SH-SY5Y (cell line): ENCODE measurements around the gene SFXN4.

Source experiments
- GATA2 ChIP-seq: IDR thresholded peaks from 2 replicates; pipeline ENCODE4 v1.6.1; 2011; ENCODE audit warnings: mild to moderate bottlenecking, low read depth, low read length
- GATA3 ChIP-seq: IDR thresholded peaks from 2 replicates; pipeline ENCODE4 v1.6.1; 2011; ENCODE audit warnings: low read depth, mild to moderate bottlenecking, low read length, moderate library complexity

Gene SFXN4

GRCh38 chr10:119165171-119166117, at the start of gene SFXN4:
Gene SFXN4 (minus strand): TSS chr10:119165714. CDS start chr10:119165647, 67 bp downstream.
- TF ChIP-seq GATA3 (no peak), GATA2 (no peak)

GRCh38 chr10:119211625-119212441, 46.3 kb upstream of the SFXN4 start:
- TF ChIP-seq GATA3 (peak; percentile 51), GATA2 (peak; percentile 52)

- no peak for TF ChIP-seq GATA2
- no peak for TF ChIP-seq GATA3
Observed at GRCh38 chr10:119211176-119211575, 45.7 kb upstream of the SFXN4 start.

GRCh38 chr10:119210633-119211032, 45.1 kb upstream of the SFXN4 start:
- TF ChIP-seq GATA3 = peak; percentile 43; the same call in 1 of the 2 replicates
- TF ChIP-seq GATA2 = no peak

DNA sequence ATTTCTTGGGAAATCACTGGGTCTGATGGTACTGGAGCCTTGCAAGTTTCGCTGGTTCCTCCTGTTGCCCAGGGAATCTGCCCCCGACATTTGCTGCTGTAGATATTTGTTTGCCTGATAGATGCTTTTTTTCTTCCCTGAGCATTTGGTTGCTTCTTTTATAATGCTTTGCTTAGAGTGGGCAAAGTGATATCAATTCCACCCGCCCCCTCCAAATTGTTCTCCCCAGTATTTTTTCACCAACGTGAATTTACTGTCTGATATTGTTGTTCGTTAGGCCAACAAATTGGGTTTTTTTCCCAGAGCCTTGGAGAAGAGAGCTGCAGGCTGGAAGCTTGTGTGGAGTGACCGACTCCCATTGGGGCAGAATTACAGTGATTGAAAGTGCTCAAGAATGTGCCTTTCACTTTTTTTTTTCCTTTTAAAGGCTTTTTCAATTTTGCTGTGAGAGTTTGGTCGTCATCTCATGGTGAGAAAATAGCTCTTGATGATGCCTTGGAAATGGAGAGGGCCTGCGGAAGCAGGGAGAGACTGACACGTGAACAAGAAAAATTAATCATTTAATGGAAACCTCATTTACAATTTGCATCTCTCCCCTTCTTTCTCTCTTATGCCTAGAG, 44.3 kb upstream of the SFXN4 start:
- no peak for TF ChIP-seq GATA2

GRCh38 chr10:119209035-119209735, 43.7 kb upstream of the SFXN4 start:
- TF ChIP-seq GATA2 (no peak), GATA3 (no peak)

DNA sequence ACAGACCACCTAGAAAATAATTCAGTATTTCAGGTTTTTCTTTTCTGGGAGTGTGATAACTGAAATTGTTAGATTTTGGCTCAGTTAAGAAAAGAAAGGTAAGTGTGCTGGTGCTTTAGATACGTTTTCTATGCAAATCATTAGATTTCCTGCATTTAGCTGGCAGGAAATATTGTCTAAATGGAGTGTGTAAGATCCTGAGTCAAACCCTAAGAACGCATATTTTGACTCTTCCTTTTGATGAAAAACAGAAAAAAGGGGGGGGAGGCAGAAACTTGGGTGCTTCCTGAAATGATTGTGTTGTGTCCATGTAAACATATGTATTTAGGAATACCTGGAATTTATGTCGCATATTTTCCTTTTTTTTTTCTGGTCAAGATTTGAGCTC, 43.0 kb upstream of the SFXN4 start:
- TF ChIP-seq GATA3 = no peak
- no peak for TF ChIP-seq GATA2

DNA sequence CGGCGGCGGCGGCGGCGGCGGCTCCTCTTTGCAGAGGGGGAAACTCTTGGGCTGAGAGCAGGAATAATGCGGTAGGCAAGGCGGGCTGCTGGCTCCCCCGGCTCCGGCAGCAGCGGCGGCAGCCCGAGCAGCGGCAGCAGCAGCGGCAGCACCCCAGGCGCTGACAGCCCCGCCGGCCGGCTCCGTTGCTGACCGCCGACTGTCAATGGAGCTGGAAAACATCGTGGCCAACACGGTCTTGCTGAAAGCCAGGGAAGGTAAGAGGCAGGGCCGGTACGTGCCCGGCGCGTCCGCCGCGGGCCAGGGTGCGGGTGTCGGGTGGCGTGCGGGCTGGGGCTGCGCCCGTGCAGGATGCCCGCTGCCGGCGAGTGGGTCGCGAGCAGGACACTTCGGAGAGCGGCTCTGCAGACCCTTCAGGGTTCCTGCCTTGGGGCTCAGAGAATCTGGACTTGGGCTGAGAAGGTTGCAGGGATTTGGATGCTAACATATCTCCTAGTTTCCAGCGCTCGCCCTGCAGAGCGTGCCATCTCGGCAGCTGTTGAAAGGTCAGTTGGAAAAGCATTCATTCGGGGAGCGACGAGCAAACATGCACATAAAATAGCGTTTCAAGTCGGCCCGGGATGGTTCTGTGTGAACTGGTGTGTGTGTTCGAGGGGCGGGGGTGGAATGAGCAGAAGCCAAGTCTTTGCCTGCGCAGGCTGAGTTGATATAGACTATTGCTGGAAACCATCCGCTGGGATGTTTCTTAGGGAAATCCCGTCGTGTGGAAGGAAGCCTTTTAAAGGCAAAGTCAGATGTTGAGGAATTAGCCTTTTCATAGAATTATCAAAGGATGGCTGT, 42.4 kb upstream of the SFXN4 start:
- TF ChIP-seq GATA2 (no peak), GATA3 (no peak)

- TF ChIP-seq GATA2 (no peak), GATA3 (no peak)
Observed at GRCh38 chr10:119207366-119207666, 41.8 kb upstream of the SFXN4 start, which contains the start of gene GRK5. Gene GRK5 (plus strand): TSS chr10:119207571. CDS start chr10:119207918, 347 bp downstream.

DNA sequence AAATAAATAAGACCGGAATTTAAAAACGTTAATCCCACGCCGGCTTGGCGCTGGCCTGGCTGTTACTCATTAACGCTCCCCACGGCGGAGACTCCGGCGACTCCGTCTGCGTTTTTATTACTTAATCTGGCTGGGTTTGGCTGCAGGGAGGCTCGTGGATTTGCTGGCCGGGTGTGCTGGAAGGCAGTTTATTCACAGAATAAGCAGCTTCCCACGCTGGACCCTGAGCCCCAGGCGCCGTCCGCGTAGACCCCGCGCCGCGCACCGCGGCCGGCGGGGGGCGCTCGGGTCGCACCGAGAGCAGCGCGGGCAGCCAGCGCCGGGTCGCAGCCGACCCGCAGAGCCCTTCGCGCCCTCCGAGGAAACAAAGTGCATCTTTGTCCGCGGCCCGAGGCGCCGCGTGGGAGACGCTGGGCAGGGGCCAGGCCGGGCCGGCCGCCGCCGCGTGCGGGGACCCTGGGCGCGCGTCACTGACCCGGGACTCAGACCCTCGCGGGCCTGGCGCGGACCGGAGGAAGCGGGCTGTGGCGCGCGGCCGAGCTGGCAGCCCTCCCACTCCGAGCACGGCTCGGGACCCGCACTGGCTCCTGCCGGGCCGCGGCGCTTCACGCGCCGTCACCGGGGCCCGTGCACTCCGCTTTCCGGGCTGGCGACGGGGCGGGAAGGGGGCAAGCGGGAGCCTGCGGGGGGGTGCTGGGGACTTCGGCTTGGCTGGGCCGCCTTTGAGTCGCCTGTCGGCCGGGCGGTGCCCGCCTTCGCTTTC, 41.3 kb upstream of the SFXN4 start:
- TF ChIP-seq GATA2 = no peak; the same call in 1 of the 2 replicates
- no peak for TF ChIP-seq GATA3

DNA sequence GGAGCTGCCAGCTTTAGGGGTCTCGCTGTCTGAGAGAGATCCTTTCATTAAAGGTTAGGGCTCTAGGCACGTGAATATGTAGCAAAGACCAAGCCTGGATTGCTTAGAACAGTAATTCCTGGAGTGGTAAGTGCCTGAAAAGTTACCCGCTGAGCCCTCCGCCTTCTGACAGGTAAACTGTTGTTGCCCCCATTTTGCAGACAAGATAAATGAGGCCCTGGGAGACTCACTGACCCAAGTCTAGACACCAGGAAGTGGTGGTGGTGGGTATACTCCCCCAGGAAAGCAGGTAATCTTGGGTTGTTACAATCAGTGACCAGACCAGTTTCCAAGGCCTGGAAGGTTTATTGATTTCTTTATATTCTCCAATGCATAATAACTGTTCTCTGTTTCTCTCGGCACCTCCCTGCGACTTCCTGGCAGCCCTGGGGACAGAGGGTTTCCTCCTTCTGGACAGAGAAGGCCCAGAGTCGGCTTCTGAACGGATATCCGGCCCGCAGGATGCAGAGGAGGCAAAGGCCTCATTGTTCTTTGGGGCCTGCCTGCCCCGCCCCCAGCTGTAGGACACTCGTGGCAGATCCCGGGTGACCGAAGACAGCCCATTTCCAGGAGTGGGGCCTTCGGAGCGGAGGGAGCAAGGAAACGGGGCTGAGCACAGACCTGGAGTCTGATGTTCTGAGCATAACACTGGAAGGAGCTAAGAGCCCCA, 40.5 kb upstream of the SFXN4 start:
- TF ChIP-seq GATA2 (no peak), GATA3 (no peak)

DNA sequence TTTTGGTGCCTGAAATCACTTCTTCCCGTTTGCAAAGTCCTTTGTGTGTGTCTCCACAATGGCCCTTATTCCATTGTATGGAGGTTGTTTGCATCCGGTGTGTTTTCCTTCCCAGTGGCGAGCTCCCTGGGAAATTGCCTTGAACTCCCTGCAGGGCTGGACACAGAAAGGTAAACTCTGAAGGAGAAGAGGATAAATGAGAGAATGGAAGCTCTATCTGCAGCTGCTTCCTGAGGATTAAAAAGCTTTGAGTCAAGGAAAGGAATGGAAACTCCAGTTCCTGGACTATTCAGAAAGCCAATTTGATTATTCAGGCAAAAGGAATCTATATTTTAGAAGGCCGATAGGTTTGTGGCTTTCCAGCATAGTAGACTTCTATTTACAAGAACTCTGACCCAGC, 37.5 kb upstream of the SFXN4 start:
- TF ChIP-seq GATA3 = no peak
- TF ChIP-seq GATA2 = no peak
